ENCODE results near the gene HNRNPH1.

Gene HNRNPH1

DNA sequence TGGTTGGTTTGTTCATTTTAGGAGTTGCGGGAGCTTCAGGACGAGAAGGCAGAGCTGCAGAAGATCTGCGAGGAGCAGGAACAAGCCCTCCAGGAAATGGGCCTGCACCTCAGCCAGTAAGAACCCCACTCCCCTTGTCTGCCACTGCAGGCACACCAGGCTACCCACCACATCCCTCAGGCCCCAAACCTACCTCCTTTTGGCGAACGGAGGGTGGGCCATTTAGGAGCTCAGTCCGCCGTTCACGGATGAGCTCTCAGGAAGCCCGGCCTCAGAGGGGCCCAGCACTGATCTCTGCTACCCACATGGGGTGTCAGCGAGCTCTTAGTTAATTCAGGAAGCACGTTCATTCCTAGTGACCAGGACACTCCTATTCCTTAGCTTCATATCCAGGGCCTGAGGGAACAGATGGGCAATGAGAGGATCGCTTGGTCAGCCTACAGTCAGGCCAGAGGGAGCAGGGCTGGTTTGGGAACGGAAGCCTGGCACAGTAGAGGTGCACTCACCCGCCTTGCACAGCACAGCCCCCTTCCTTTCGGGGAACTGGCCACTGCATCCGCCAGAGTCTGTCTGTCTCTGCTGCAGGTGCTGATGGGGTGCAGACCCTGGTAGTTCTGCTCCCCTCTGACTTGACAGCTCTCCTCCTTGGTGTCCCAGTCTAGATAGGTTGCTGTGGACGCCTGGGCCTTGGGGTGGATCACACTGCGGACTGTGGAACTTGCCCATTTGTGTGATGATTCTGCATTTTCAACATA is 21.4 kb downstream of the HNRNPH1 start:
- no peak for DNase-seq

DNA sequence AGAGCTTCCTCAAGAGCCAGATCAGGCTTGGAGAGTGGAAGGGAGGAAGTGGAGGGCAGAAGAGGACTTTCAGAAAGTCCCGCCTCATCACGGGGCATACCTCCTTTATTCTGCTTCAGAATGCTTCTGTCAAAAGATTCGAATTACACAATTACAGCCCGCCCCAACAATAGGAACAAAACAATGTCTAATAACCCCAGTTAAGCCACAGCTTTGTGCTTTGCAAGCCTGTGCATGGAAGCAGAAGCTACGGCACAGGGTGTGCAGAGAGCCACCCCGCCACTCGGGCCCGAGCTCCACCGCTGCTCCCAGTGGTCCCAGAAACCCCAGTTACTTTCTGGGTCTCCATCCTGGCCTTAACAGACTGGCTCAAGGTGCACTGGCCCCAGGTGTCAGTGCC is 23.5 kb downstream of the HNRNPH1 start:
- no peak for DNase-seq

DNA sequence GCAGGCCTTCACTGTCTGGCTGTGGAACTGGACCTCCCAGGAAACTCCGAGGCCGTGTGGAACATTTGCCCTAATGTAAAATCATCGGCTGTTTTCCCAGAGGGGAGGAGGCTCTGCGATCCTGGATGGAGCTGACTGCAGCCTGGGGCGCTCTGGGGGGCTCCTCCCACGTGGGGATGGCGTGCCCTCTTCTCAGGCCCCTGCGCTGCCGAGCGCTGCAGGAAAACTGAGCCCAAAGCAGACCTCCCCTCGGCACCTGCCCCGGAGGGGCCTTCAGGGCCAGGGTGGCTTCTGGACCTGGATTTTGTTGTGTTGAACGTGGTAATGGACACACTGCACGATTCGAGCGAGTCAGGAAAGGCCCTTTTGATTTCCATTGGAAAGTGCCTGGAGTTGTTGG is 23.9 kb downstream of the HNRNPH1 start:
- DNase-seq = no peak

DNA sequence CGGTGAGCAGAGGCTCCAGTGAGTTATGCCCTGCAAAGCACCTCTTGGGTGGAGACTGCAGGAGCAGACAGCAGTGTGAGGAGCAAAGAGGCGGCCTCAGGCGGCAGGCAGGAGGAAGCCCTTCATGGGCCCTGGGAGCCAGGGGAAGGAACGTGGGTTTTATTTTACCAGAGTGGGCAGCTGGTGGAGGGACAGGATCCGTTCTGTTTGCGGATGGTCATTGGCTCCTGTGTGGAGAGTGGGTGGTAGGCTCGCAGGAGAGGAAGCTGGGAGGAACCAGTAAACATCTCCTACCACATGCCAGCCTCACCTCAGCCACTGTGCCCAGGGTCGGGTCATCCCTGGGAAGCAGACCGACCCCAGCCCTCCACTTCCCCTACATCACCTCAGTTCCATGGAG is 24.4 kb downstream of the HNRNPH1 start:
- DNase-seq = no peak

DNA sequence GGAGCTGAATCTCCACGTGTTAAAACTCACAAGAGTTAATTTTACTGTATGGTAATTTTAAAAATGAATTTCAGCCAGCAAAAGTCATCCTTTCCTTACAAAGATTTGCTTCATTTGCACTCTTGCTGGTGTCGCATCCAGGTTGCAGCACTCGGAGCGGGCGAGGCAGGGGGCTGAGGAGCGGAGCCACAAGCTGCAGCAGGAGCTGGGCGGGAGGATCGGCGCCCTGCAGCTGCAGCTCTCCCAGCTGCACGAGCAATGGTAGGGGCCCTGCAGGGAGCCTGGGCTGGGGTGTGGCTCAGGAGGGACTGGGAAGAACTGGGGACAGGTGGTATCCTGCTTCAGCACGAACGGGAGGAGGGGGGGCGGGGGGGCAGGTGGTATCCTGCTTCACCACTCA is 27.1 kb downstream of the HNRNPH1 start:
- DNase-seq = no peak

DNA sequence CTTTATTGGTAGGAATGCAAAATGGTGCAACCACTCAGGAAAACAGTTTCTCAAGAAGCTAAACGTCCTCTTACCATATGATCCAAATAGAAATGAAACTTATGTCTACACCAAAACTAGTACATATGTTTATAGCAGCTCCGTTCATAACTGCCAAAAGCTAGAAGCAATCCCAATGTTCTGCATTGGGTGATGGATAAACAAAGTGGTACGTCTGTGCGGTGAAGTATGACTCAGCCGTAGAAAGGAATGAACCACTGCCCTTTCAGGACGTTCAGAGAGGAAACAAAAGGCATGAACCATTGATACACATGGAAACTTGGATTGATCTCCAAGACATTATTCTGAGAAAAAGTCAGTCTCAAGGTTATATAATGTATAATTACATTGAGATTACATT is 27.6 kb downstream of the HNRNPH1 start:
- no peak for DNase-seq

DNA sequence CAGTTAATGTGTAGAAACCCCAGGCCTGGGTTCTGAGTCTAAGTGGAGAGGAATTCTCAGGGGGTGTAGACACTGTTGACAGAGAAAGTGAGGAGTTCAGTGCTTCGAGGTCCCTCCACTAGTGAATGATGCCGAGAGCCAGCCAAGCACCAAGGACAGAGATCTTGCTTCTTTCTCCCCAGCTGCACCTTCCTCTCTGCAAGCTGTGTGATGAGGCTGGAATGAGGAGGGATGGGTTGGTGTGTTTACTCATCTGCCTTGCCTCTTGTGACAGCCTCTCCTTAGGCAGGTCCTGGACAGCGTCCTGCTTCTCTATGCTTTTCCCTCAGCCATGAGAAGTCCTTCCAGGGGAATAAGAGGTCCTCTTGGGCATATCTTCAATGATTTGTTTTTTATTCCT is 35.3 kb downstream of the HNRNPH1 start:
- DNase-seq = no peak

DNA sequence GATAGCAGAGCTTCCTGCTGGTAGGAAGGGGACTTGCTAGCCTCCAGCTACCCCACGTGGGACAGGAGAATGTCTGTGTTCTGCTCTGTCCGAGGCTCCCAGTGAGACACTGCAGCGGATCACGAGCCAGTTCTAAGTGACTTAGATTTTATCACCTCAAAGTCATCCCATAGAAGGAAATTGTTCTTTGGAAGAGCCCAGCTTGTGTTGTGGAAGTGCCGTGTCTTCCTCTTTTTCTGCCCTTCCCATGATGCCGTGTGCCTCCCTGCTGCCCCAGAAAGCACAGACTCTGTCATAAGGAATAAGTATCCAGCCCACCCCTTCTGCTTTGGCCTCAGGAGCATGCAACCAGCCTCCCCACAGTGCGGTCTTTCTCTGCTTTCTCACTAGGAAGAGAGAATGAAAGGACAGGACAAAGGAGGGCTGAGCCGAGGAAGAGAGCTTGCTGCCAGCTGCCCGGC is 37.5 kb downstream of the HNRNPH1 start:
- no peak for DNase-seq

DNA sequence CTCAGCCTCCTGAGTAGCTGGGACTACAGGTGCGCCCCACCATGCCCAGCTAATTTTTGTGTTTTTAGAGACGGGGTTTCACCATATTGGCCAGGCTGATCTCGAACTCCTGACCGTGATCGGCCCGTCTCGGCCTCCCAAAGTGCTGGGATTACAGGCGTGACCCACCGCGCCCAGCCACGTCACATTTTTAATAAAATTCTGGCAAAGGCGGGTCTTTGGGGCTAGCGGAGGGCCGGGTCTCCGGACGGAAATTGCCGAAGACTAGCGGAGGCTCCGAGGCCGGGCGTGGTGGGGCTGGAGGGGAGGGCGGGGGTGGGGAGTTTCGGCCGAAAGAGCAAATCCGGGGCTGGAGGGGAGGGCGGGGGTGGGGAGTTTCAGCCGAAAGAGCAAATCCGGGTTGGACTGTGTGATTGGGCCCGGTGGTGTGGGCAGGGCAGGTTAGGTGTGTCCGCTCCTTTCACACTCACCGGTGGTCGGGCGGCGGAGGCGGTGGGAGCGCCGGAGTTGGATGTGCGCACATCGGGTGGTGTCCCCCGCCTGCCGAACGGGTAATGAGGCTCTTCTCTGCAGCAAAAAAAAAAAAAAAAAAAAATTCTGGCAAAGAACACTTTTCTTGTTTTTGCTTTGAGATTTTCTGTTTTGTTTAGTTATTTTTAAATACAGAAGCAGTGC is 46.0 kb downstream of the HNRNPH1 start:
- no peak for DNase-seq

DNA sequence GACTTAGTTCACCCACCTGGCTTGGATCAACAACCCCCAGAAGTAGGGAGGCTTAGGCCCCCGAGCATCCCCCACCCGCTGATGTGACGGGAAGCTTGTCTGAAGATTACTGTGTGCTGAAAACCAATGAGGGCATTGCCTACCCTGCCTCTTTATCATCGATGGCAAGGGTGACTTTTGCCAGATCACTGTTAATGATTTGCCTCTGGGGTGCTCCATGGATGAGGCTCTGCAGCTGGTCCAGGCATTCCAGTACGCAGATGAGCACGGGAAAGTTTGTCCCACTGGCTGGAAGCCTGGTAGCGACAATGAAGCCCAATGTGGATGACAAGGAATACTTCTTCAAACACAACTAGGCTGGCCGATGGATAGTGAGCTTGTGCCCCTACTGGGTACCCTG is 51.1 kb downstream of the HNRNPH1 start:
- no peak for DNase-seq

DNA sequence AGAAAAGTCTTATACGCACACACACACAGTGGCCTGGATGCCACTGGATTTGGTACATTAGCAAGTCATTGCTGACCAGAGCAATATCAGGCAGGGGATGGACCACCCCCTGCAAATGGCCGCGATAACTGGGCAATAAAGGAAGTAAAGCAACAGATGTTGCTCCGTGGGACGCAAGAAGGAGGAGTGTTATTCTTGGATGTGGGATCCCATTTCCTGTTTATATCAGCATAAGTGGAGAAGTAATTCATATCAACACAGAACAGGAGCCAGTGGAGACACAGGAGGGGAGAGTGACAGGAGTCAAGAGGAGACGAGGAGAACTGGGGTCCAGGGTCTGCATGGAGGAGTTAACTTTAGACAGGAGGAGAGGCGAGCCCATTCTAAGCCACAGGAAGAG is 54.8 kb downstream of the HNRNPH1 start:
- DNase-seq = no peak

DNA sequence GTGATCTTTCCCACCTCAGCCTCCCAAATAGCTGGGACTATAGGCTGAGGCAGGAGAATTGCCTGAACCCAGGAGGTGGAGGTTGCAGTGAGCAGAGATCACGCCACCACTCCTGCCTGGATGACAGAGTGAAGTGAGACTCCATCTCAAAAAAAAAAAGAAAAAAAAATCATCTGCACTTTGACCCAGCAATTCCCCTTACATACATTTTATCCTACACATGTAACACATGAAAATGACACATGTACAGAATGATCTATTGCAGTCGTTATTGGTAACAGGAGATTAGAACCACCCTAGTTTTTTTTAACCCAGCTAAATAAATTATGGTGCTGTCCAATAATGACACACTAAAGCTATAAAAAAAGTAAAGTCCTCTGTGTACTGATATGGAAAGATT is 58.9 kb downstream of the HNRNPH1 start:
- DNase-seq = no peak

All from fibroblast of skin of right quadriceps (primary cell).